ENCODE data around the gene MAN1C1. TPM values are rescaled to one million over a fixed set of nuclear protein-coding genes. Genes with fewer than 3 reads are reported as not detected.

MAN1C1 gene
- total and polyA plus RNA-seq, 7 donors = 1.8 to 6.7 (median 2.0) TPM

GRCh38 chr1:25645637-25646400 is 29.2 kb downstream of the MAN1C1 start:
- ATAC-seq (no peak), DNase-seq (no peak)
- 86 to 95% (median 87%) methylated on average over 23 of the region's 23 CpGs for WGBS, 3 donors
- Histone ChIP-seq H3K27me3 (ENCODE audit: insufficient read depth in 3 of 3, low read length in 2 of 3) (no peaks in the 10 kb centered on the region), H3K9me3 (no peaks in the 10 kb centered on the region), H3K36me3 (ENCODE audit: insufficient read depth in 1 of 2, low read depth in 1 of 2) (no peaks in the 10 kb centered on the region), H3K4me1 (peaks cover 4% of the 10 kb centered on the region), H3K27ac (no peak overlapping the region), H3K4me3 (no peak overlapping the region)
- intact Hi-C loops (cut with DNase I) = no loop called here
- TF ChIP-seq CTCF (IDR thresholded peaks at IDR 0.05) = no peak

- ATAC-seq = no peak
- peaks cover 16% of the 10 kb centered on the region for H3K4me1 ChIP-seq
Measured at GRCh38 chr1:25647106-25647505, 30.5 kb downstream of the MAN1C1 start.

GRCh38 chr1:25647863-25648262 is 31.3 kb downstream of the MAN1C1 start:
- 51 to 68% (median 54%) methylated on average over 5 of the region's 5 CpGs for WGBS, 3 donors
- Histone ChIP-seq H3K4me3 (no peak overlapping the region), H3K27me3 (ENCODE audit: insufficient read depth in 3 of 3, low read length in 2 of 3) (no peaks in the 10 kb centered on the region), H3K4me1 (peaks cover 22% of the 10 kb centered on the region), H3K36me3 (ENCODE audit: insufficient read depth in 1 of 2, low read depth in 1 of 2) (no peaks in the 10 kb centered on the region), H3K9me3 (no peaks in the 10 kb centered on the region), H3K27ac (no peak overlapping the region)
- no peak for TF ChIP-seq CTCF (IDR thresholded peaks at IDR 0.05)
- ATAC-seq = no peak
- DNase-seq = no peak
- intact Hi-C loops (cut with DNase I) = no loop called here

More at GRCh38 chr1:25647106-25647505, 30.5 kb downstream of the MAN1C1 start:
- H3K9me3 ChIP-seq = no peaks in the 10 kb centered on the region
- DNase-seq = no peak
- WGBS, 3 donors = 95 to 98% (median 97%) methylated on average over 4 of the region's 4 CpGs
- no peak for TF ChIP-seq CTCF (IDR thresholded peaks at IDR 0.05)
- no peaks in the 10 kb centered on the region for H3K27me3 ChIP-seq (ENCODE audit: insufficient read depth in 3 of 3, low read length in 2 of 3)
- H3K4me3 ChIP-seq = no peak overlapping the region
- H3K36me3 ChIP-seq (ENCODE audit: insufficient read depth in 1 of 2, low read depth in 1 of 2) = no peaks in the 10 kb centered on the region
- H3K27ac ChIP-seq = no peak overlapping the region
- intact Hi-C loops (cut with DNase I) = no loop called here

- TF ChIP-seq CTCF (IDR thresholded peaks at IDR 0.05) = no peak
- 86 to 91% (median 87%) methylated on average over 6 of the region's 6 CpGs for WGBS, 3 donors
- peaks cover 25% of the 10 kb centered on the region for H3K4me1 ChIP-seq
Measured at GRCh38 chr1:25648681-25649440, 32.3 kb downstream of the MAN1C1 start.

More at GRCh38 chr1:25648681-25649440, 32.3 kb downstream of the MAN1C1 start:
- DNase-seq (no peak), ATAC-seq (no peak)
- no peaks in the 10 kb centered on the region for H3K27me3 ChIP-seq (ENCODE audit: insufficient read depth in 3 of 3, low read length in 2 of 3)
- no peaks in the 10 kb centered on the region for H3K36me3 ChIP-seq (ENCODE audit: insufficient read depth in 1 of 2, low read depth in 1 of 2)
- H3K9me3 ChIP-seq = no peaks in the 10 kb centered on the region
- intact Hi-C loops (cut with DNase I) = no loop called here
- no peak overlapping the region for H3K4me3 ChIP-seq
- no peak overlapping the region for H3K27ac ChIP-seq

Data from psoas muscle (tissue), 8 donors.